HG03108 (cell line): ENCODE data around the gene NEURL1.

ENCODE experiments used
- ATAC-seq: cut with Tn5 transposase; IDR thresholded peaks from one replicate; pipeline ENCODE4 v1.9.1; 2021; ENCODE audit warnings: moderate library complexity; ENCODE audit not compliant: unreplicated experiment

The NEURL1 gene

GRCh38 chr10:103544657-103545310 is 51.3 kb downstream of the NEURL1 start:
- ATAC-seq, result no peak

- ATAC-seq, result no peak
These were observed 51.9 kb downstream of the NEURL1 start for GRCh38 chr10:103545366-103545765.

- no peak for ATAC-seq
These were observed 52.3 kb downstream of the NEURL1 start for GRCh38 chr10:103545771-103546281.

- ATAC-seq, result no peak
These were observed 52.9 kb downstream of the NEURL1 start for GRCh38 chr10:103546401-103546800.

GRCh38 chr10:103547391-103547946 is 54.0 kb downstream of the NEURL1 start:
- ATAC-seq, result no peak

- ATAC-seq, result no peak
These were observed 54.5 kb downstream of the NEURL1 start for GRCh38 chr10:103548006-103548405.

- ATAC-seq, result no peak
These were observed 55.3 kb downstream of the NEURL1 start for GRCh38 chr10:103548581-103549348.

GRCh38 chr10:103549349-103549685 is 55.8 kb downstream of the NEURL1 start:
- no peak for ATAC-seq

GRCh38 chr10:103550229-103550628 is 56.7 kb downstream of the NEURL1 start:
- ATAC-seq, result no peak

GRCh38 chr10:103551619-103552602 is 58.4 kb downstream of the NEURL1 start:
- ATAC-seq, result no peak

- no peak for ATAC-seq
These were observed 59.6 kb downstream of the NEURL1 start for GRCh38 chr10:103552856-103553742.

GRCh38 chr10:103553743-103554487 is 60.4 kb downstream of the NEURL1 start:
- no peak for ATAC-seq

- ATAC-seq, result no peak
These were observed 61.2 kb downstream of the NEURL1 start for GRCh38 chr10:103554488-103555324.

GRCh38 chr10:103555325-103555649 is 61.8 kb downstream of the NEURL1 start:
- ATAC-seq, result no peak

GRCh38 chr10:103555712-103556111 is 62.2 kb downstream of the NEURL1 start:
- ATAC-seq, result no peak

GRCh38 chr10:103556383-103557007 is 63.0 kb downstream of the NEURL1 start:
- no peak for ATAC-seq

GRCh38 chr10:103557455-103557854 is 64.0 kb downstream of the NEURL1 start:
- no peak for ATAC-seq

GRCh38 chr10:103558911-103559310 is 65.4 kb downstream of the NEURL1 start:
- ATAC-seq, result no peak
